ENCODE data around the gene NCOA6.

DNA sequence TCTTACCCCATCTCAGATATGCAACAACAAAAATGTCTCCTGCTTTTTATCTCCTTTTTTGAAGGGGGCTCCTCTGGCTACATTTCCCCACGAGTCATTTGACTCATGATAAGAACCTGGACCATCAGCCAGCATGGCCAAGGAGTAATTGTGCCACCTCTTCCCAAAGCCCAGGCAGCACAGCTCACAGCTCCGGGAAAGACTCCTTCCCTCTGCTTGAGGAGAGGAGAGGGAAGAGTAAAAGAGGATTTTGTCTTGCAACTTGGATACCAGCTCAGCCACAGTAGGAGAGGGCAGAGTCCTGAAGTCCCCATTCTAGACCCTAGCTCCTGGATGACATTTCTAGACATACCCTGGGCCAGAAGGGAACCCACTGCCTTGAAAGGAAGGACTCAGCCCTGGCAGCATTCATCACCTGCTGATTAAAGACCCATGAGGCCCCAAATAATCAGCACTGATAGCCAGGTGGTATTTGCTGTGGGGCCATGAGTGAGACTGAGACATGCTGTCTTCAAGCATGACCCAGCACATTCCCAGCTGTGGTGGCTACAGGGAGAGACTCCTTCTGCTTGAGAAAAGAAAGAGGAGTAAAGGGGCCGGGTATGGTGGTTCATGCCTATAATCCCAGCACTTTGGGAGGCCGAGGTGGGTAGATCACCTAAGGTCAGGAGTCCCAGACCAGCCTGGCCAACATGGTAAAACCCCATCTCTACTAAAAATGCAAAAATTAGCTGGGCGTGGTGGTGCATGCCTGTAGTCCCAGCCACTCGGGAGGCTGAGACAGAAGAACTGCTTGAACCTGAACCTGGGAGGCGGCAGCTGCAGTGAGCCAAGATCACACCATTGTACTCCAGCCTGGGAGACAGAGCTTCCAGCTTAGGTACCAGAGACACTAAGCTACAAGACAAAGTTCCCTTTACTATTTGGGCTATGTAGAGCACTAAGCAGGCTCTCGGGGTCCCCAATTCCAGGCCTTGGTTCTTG, 28.1 kb downstream of the NCOA6 start:
- TF ChIP-seq, protein P1, sequence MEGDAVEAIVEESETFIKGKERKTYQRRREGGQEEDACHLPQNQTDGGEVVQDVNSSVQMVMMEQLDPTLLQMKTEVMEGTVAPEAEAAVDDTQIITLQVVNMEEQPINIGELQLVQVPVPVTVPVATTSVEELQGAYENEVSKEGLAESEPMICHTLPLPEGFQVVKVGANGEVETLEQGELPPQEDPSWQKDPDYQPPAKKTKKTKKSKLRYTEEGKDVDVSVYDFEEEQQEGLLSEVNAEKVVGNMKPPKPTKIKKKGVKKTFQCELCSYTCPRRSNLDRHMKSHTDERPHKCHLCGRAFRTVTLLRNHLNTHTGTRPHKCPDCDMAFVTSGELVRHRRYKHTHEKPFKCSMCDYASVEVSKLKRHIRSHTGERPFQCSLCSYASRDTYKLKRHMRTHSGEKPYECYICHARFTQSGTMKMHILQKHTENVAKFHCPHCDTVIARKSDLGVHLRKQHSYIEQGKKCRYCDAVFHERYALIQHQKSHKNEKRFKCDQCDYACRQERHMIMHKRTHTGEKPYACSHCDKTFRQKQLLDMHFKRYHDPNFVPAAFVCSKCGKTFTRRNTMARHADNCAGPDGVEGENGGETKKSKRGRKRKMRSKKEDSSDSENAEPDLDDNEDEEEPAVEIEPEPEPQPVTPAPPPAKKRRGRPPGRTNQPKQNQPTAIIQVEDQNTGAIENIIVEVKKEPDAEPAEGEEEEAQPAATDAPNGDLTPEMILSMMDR (IDR thresholded peaks at IDR 0.05): no peak
- no peak for TF ChIP-seq POLR2A (IDR thresholded peaks at IDR 0.05)

Data from esophagus squamous epithelium (tissue), 4 donors.